Activated CD4-positive, alpha-beta T cell treated with anti-CD3 and anti-CD28 coated beads for 36 hours (primary cell): ENCODE results near the gene EPHA10. TPM values are rescaled to one million over a fixed set of nuclear protein-coding genes. Genes with fewer than 3 reads are reported as not detected.

Experiments
- ATAC-seq: fragments of 200-7000 bp; cut with Tn5 transposase; one replicate; pipeline ENCODE4 v1.10.0; 2021; ENCODE audit warnings: mild to moderate bottlenecking, moderate library complexity
- CTCF ChIA-PET: fragments of 350-600 bp; sonication (Branson Sonifier 250); formaldehyde crosslinking; loops from one replicate; lab custom pipeline; 2021; ENCODE audit warnings: antibody characterized with exemption; lab: Charles Lee
- POLR2A ChIA-PET: fragments of 350-600 bp; sonication (Branson Sonifier 250); formaldehyde crosslinking; loops from one replicate; lab custom pipeline; 2021; ENCODE audit warnings: antibody characterized with exemption, inconsistent platforms; lab: Charles Lee
- DNase-seq: peaks from one replicate; pipeline ENCODE4 v3.0.0-alpha.2; 2020
- H3K27ac Mint-ChIP-seq: one replicate; pipeline ENCODE4 v1.8.0; 2021; ENCODE audit warnings: mixed read lengths
- H3K27me3 Mint-ChIP-seq: one replicate; pipeline ENCODE4 v1.8.0; 2021; ENCODE audit warnings: mixed read lengths
- H3K36me3 Mint-ChIP-seq: one replicate; pipeline ENCODE4 v1.8.0; 2021; ENCODE audit warnings: low read depth, mixed read lengths
- H3K4me1 Mint-ChIP-seq: one replicate; pipeline ENCODE4 v1.8.0; 2021; ENCODE audit warnings: mixed read lengths
- H3K4me3 Mint-ChIP-seq: one replicate; pipeline ENCODE4 v1.8.0; 2021; ENCODE audit warnings: mild to moderate bottlenecking, moderate library complexity, mixed read lengths
- H3K9me3 Mint-ChIP-seq: one replicate; pipeline ENCODE4 v1.8.0; 2021; ENCODE audit warnings: low read depth, mixed read lengths
- intact Hi-C, 2 experiments: fragments of 100-400 bp; cut with DNase I in 1 of 2; cut with micrococcal nuclease in 1 of 2; formaldehyde crosslinking; loops; one replicate each; pipeline versions ENCODE4 v1.14.2 to v1.15.1; 2022 to 2024; cut with DNase I, micrococcal nuclease
- total RNA-seq, 2 experiments: library from RNA; stranded (reverse); gene quantifications; one replicate each; pipeline ENCODE4 v1.2.3, GENCODE V29; 2021

EPHA10 gene
- total RNA-seq, 2 experiments from 2014 or later = 0.43 to 0.51 TPM

DNA sequence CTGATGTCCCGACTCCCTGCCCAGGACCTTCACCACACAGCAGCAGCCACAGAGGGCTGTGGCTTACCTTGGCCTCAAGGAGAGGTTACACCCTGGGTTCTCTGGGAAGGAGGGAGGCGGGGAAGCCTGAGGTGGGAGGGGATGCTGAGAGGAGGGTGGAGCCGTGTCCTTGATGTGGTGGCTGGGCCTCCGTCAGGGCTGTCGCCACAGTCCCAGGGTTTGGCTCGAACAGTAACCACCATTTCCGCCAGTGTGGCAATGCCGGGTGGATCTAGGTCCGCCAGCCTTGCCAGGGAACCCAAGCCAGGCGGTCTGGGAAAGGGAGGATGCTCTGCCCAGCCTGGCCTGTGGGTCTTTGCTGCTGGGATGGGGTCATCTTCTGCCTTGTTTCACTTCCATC is 91.0 kb downstream of the EPHA10 start:
- peaks cover 6% of the 10 kb centered on the region for H3K27me3 Mint-ChIP-seq
- ATAC-seq (peak; percentile 94), DNase-seq (peak; percentile 79)
- peak overlapping the region; percentile 13 for H3K4me3 Mint-ChIP-seq
- H3K27ac Mint-ChIP-seq = no peak overlapping the region
- no peaks in the 10 kb centered on the region for H3K36me3 Mint-ChIP-seq
- H3K9me3 Mint-ChIP-seq = no peaks in the 10 kb centered on the region
- ChIA-PET CTCF (interaction anchor here (1.2 to 12.7 kb wide), 3 partner anchors 10 to 72 kb away, joined by 3 to 142 read pairs (median 13); no protein-coding TSS in a partner anchor), POLR2A (interaction anchor here (0.6 kb wide), 1 partner anchor 78 kb away, joined by 3 read pairs; the partner anchor contains the start of gene GNL2)
- intact Hi-C loops = no loop called here
- H3K4me1 Mint-ChIP-seq = peaks cover 27% of the 10 kb centered on the region

DNA sequence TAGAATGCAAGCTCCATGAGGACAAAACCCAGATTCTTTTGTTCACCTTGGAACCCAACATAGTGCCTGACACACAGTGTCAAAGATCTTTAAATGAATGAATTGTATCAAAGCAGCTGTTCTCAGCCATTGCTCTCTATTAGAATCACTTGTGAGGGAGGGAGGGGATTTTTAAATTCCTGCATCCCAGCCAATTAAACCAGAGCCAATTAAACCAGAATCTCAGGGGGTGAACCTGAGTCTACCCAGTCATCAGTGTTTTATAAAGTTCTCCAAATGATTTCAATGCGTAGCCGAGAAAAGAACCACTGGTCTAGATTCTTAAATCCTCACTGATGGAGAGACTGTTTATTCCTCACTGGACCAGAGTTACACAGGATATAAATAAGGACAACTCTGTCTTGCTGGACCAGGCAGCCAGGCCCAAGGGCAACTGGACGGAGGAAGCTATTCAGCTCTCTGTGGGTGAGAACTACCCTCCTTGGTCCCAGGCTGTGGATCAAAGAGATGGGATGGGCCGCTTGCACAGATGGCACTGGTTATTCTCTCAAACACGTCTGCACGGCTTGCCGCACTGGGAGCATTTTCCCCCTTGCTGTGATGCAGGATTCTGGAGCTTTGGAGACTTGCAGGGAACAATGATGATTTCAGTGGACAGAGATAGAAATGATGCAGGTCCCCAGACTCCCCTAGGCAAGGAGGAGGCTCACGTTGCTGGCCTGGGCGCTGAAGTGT is 92.6 kb downstream of the EPHA10 start:
- POLR2A ChIA-PET = interaction anchor here (0.8 kb wide), 1 partner anchor 129 kb away, joined by 6 read pairs; no protein-coding TSS in a partner anchor
- Mint-ChIP-seq H3K4me1 (peaks cover 27% of the 10 kb centered on the region), H3K27me3 (peaks cover 6% of the 10 kb centered on the region), H3K4me3 (no peak overlapping the region), H3K9me3 (no peaks in the 10 kb centered on the region), H3K36me3 (no peaks in the 10 kb centered on the region), H3K27ac (no peak overlapping the region)
- ATAC-seq = no peak
- intact Hi-C loops = no loop called here
- DNase-seq = no peak
- CTCF ChIA-PET = interaction anchor here (0.8 kb wide), 1 partner anchor 68 kb away, joined by 3 read pairs; no protein-coding TSS in a partner anchor

DNA sequence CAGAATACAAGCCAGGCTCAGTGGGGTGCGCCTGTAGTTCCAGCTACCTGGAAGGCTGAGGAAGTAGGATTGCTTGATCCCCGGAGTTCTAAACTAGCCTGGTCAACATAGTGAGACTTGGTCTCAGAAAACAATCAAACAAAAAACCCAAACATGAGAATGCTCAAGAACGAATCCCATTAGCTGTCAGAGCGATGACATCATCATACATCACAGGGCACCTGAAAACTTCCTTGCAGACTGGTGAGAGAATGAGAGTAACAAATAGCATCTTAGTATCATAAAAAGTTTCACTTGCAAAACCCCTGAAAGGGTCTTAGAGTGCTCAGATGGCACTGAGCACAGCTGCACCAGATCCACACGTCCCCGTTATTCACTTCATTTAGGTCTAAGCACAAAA is 93.7 kb downstream of the EPHA10 start:
- ATAC-seq (no peak), DNase-seq (no peak)
- Mint-ChIP-seq H3K27ac (no peak overlapping the region), H3K9me3 (no peaks in the 10 kb centered on the region), H3K4me3 (no peak overlapping the region), H3K36me3 (no peaks in the 10 kb centered on the region), H3K4me1 (peaks cover 22% of the 10 kb centered on the region), H3K27me3 (peaks cover 6% of the 10 kb centered on the region)
- intact Hi-C loops = no loop called here
- CTCF ChIA-PET = interaction anchor here (1.3 kb wide), 1 partner anchor 11 kb away, joined by 3 read pairs; no protein-coding TSS in a partner anchor
- POLR2A ChIA-PET = no interaction called here

DNA sequence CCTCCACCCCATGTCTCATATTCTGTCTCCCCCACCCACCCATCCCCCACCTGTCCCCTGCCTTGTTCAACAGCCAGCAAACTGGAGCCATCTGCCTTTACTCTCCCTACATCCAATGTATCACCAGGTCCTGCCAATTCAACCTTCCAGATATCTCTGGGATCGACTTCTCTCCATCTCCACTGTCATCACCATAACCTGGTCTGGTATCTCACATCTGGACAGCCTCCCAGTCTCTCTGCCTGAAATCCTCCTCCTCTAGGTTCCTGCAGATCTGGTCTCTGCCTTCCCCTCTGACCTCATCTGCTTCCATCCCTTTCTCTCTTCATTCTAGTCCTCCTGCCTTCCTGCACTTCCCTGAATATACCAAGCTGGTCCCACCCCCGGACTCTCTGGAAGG is 94.8 kb downstream of the EPHA10 start:
- ChIA-PET POLR2A (no interaction called here), CTCF (no interaction called here)
- intact Hi-C loops = no loop called here
- DNase-seq (no peak), ATAC-seq (no peak)
- peaks cover 21% of the 10 kb centered on the region for H3K4me1 Mint-ChIP-seq
- no peak overlapping the region for H3K27ac Mint-ChIP-seq
- H3K27me3 Mint-ChIP-seq = peaks cover 6% of the 10 kb centered on the region
- no peaks in the 10 kb centered on the region for H3K36me3 Mint-ChIP-seq
- H3K4me3 Mint-ChIP-seq = no peak overlapping the region
- no peaks in the 10 kb centered on the region for H3K9me3 Mint-ChIP-seq

DNA sequence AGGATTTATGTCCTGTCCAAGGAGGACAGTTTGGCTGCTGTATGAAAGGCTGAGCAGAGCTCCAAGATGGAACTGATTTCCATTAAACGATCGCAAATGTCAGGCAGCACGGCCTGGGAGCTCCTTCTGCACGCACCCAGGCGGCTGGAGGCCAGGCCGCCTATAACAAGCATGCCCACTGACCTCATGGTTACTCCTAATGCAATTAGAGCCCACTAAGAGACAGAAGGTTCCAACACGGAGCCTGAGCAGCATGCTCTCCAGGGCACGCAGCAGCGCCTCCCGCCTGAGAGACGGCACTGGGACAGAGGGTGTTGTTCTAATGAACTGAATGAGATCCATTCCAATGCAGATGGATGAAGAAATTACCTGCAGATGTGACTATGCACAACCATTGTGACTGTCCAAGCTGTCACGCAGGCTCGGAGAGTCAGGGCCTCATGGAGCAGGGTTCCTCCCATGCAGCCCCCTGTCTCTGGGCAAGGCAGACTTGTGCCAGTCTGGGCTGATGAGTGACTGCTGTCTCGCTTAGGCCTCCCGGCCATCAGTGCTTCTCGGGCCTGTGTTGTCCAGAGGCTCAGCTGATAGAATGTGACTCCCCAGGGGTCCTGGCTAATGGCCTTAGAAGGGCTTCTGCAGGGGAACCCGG is 97.8 kb downstream of the EPHA10 start:
- intact Hi-C loops = no loop called here
- Mint-ChIP-seq H3K4me3 (no peak overlapping the region), H3K36me3 (no peaks in the 10 kb centered on the region), H3K4me1 (no peaks in the 10 kb centered on the region), H3K9me3 (no peaks in the 10 kb centered on the region), H3K27me3 (peaks cover 5% of the 10 kb centered on the region), H3K27ac (no peak overlapping the region)
- no peak for DNase-seq
- ATAC-seq = no peak
- ChIA-PET CTCF (interaction anchor here (0.6 to 1.9 kb wide), 4 partner anchors 9 to 64 kb away, joined by 3 to 8 read pairs (median 4); no protein-coding TSS in a partner anchor), POLR2A (no interaction called here)

DNA sequence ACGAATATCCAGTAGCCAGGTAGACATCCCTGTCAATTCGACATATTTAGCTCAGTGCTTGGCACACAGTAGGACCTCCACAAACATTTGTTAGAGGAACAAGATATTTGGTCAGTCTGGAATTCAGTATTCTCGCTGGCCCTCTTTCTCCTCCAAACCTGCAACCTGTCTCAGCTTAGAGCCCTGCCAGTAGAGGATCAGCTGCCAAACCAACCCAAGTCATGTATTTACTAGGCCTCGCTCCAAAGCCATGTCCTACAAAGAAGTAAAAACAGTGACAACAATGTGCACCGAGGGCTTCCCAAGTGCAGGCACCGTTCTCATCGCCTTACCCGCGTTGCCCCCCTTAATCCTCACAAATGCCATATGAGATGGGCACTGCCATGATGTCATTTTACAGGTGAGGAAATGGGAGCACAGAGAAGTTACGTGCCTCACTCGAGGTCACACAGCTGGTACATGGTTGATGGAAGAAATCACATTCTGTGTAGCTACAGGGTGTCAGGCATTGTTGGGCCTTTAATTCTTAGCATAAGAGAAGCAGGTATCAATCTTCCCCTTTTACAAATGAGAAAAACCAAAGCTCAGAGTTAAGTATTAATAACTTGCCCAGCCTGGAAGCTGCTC is 98.6 kb downstream of the EPHA10 start:
- Mint-ChIP-seq H3K27ac (no peak overlapping the region), H3K9me3 (no peaks in the 10 kb centered on the region), H3K4me1 (no peaks in the 10 kb centered on the region), H3K27me3 (peaks cover 3% of the 10 kb centered on the region), H3K4me3 (no peak overlapping the region), H3K36me3 (no peaks in the 10 kb centered on the region)
- ATAC-seq = no peak
- DNase-seq = no peak
- ChIA-PET CTCF (interaction anchor here (0.6 to 1.9 kb wide), 5 partner anchors 10 to 63 kb away, joined by 3 to 8 read pairs (median 4); no protein-coding TSS in a partner anchor), POLR2A (no interaction called here)
- intact Hi-C loops = no loop called here

Other genes starting within 250 kb of the EPHA10 start
- 10 to 100 TPM; 18.7 to 21.3 TPM for gene SNIP1, start 210.8 kb downstream of the EPHA10 start, total RNA-seq
- gene DNALI1, start 208.2 kb downstream of the EPHA10 start, total RNA-seq = under 1 TPM in 1 of 2 experiments, not detected in 1; 0.16 TPM
- 10 to 100 TPM; 82.3 to 98.8 TPM for gene GNL2, start 169.2 kb downstream of the EPHA10 start, total RNA-seq
- gene RSPO1, start 130.2 kb downstream of the EPHA10 start, total RNA-seq = not detected
- 10 to 100 TPM; 61.2 to 61.7 TPM for gene CDCA8, start 72.6 kb downstream of the EPHA10 start, total RNA-seq
- gene MANEAL, start 28.7 kb upstream of the EPHA10 start, total RNA-seq = 1 to 10 TPM; 1.0 TPM
- 10 to 100 TPM; 10.8 to 17.9 TPM for gene C1orf122, start 42.7 kb upstream of the EPHA10 start, total RNA-seq
- gene YRDC, start 43.1 kb upstream of the EPHA10 start, total RNA-seq = 10 to 100 TPM; 22.9 to 36.3 TPM
- 10 to 100 TPM; 16.1 to 23.8 TPM for gene MTF1, start 94.5 kb upstream of the EPHA10 start, total RNA-seq
- 10 to 100 TPM; 27.7 to 28.9 TPM for gene INPP5B, start 181.9 kb upstream of the EPHA10 start, total RNA-seq
- 100 to 1,000 TPM; 131 TPM for gene SF3A3, start 224.9 kb upstream of the EPHA10 start, total RNA-seq
- 10 to 100 TPM; 21.1 to 23.8 TPM for gene FHL3, start 240.4 kb upstream of the EPHA10 start, total RNA-seq
- 10 to 100 TPM; 68.9 to 82.4 TPM for gene UTP11, start 247.6 kb upstream of the EPHA10 start, total RNA-seq